HUES64 (cell line): Measurements from ENCODE around the gene HSD17B11.
"Not testable (repeated sequence)": the region's sequence is repeated elsewhere in the genome, so short reads cannot be mapped to it uniquely, and the experiment has no call there.

ENCODE experiments used
- H3K27ac ChIP-seq: 2 replicates; pipeline ENCODE4 v1.7.0; 2013; ENCODE audit warnings: low read depth, low read length, inconsistent platforms
- H3K27me3 ChIP-seq: 2 replicates; pipeline ENCODE4 v1.6.1; 2013; ENCODE audit warnings: mild to moderate bottlenecking, low read length; ENCODE audit not compliant: insufficient read depth
- H3K36me3 ChIP-seq: 2 replicates; pipeline ENCODE4 v1.6.1; 2013; ENCODE audit warnings: mild to moderate bottlenecking, low read length; ENCODE audit not compliant: insufficient read depth
- H3K4me1 ChIP-seq: 2 replicates; pipeline ENCODE4 v1.6.1; 2013; ENCODE audit warnings: mild to moderate bottlenecking, low read length, moderate library complexity; ENCODE audit not compliant: insufficient read depth
- H3K4me3 ChIP-seq: 2 replicates; pipeline ENCODE4 v1.5.1; 2013; ENCODE audit warnings: mild to moderate bottlenecking, low read length, moderate library complexity
- H3K9ac ChIP-seq: 2 replicates; pipeline ENCODE4 v1.6.1; 2013; ENCODE audit warnings: mild to moderate bottlenecking, low read depth, low read length
- H3K9me3 ChIP-seq: 2 replicates; pipeline ENCODE4 v1.6.1; 2013; ENCODE audit warnings: low read depth, low read length; ENCODE audit not compliant: insufficient read depth
- WGBS: fragments of 150-250, 120-280 bp; methylation state at CpG from one replicate; pipeline ENCODE4 v1.1.7; 2013; ENCODE audit warnings: missing lambda C conversion rate; 5-methylcytosine and 5-hydroxymethylcytosine counted together

HSD17B11 gene

DNA sequence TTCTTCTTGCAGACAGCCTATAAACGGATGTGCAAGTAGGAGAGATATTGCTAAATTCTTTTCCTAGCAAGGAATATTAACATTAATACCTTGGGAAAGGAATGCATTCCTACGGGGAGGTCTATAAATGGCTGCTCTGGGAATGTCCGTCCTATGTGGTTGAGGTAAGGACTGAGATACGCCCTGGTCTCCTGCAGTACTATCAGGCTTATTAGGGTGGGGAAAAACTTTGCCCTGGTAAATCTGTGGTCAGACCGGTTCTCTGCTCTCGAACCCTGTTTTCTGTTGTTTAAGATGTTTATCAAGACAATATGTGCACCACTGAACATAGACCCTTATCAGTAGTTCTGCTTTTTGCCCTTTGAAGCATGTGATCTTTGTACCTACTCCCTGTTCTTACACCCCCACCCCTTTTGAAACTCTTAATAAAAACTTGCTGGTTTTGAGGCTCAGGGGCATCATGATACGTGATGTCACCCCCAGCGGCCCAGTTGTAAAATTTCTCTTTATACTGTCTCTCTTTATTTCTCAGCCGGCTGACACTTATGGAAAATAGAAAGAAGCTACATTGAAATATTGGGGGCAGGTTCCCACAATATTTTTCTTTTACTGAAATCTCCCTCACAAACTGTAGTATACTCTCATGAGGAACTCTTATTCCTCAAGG is 6.4 kb downstream of the HSD17B11 start:
- H3K36me3 ChIP-seq, result not testable (repeated sequence)
- WGBS, result 85% methylated on average over 6 of the region's 9 CpGs

DNA sequence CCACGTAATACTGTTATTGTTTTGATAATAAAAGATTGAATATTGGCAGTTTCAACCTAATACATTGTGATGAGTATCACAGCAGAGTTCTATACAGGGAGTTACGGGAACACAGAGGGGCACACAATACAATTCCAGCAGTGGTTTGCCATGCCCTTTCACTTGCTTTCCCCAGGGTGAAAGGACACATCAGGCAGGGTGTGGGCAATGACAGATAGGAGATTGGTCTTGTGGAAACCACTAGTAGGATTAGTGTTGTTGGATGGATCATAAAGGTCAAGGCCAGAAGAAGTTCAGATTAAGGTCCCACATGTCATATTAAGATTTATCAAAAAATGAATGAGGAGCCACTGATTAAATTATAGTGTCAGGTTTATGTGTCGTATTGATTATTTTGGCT is 8.1 kb downstream of the HSD17B11 start:
- Histone ChIP-seq H3K9me3 (no peaks in the 10 kb centered on the region), H3K9ac (no peak overlapping the region), H3K36me3 (peaks cover 4% of the 10 kb centered on the region; the same call in 1 of the 2 replicates), H3K27ac (no peak overlapping the region), H3K4me1 (no peaks in the 10 kb centered on the region), H3K27me3 (no peaks in the 10 kb centered on the region), H3K4me3 (no peak overlapping the region)
- 92% methylated on average over 3 of the region's 3 CpGs for WGBS

More for the DNA sequence above, 6.4 kb downstream of the HSD17B11 start:
- H3K9me3 ChIP-seq, H3K27me3 ChIP-seq, H3K27ac ChIP-seq, H3K4me3 ChIP-seq, H3K9ac ChIP-seq, H3K4me1 ChIP-seq: not testable (repeated sequence)

DNA sequence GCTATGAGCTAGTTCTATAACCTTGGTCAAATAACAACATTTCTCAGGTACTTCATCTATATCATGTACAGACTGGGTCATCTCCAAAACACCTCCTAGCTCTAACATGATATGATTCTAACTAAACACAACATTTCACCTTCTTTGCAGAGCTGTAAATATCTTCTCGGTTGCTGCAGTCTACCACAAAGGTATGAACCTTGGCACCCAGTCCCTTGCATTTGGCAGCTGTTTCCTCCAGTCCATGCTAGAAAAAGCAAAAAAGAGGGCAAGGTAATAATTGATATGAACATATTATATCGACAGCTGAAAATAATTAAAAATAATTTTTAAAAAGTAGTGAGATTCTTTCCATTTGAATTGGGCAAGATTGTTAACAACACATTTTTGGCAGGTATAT is 8.9 kb downstream of the HSD17B11 start:
- H3K9ac ChIP-seq, result no peak overlapping the region
- H3K36me3 ChIP-seq, result peaks cover 4% of the 10 kb centered on the region; the same call in 1 of the 2 replicates
- H3K27me3 ChIP-seq, result no peaks in the 10 kb centered on the region
- no peaks in the 10 kb centered on the region for H3K4me1 ChIP-seq
- no peaks in the 10 kb centered on the region for H3K9me3 ChIP-seq
- no peak overlapping the region for H3K4me3 ChIP-seq
- 97% methylated on average over 2 of the region's 2 CpGs for WGBS
- H3K27ac ChIP-seq, result no peak overlapping the region

DNA sequence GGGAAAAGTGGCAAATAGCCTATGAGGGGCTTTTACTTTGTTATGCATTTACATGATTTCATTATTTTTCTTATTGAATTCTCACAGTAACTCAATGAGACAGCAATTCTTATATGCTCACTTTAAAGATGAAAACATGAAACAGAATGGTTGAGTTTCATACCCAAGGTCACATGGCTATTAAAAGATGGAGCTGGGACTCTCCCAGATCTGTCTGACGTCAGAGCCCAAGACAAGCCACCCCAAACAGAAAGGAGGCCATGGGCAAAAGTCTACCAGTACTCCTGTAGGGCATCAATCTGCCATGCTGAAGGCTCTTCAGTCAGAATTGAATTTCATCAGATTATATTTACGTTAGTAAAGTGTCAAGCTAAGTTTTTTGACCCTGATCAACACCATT is 13.2 kb downstream of the HSD17B11 start:
- peaks cover 7% of the 10 kb centered on the region; the same call in 1 of the 2 replicates for H3K36me3 ChIP-seq
- no peaks in the 10 kb centered on the region for H3K4me1 ChIP-seq
- no peak overlapping the region for H3K4me3 ChIP-seq
- WGBS, result 87% methylated on average over 2 of the region's 2 CpGs
- H3K9ac ChIP-seq, result no peak overlapping the region
- H3K27ac ChIP-seq, result no peak overlapping the region
- no peaks in the 10 kb centered on the region for H3K27me3 ChIP-seq
- no peaks in the 10 kb centered on the region for H3K9me3 ChIP-seq

DNA sequence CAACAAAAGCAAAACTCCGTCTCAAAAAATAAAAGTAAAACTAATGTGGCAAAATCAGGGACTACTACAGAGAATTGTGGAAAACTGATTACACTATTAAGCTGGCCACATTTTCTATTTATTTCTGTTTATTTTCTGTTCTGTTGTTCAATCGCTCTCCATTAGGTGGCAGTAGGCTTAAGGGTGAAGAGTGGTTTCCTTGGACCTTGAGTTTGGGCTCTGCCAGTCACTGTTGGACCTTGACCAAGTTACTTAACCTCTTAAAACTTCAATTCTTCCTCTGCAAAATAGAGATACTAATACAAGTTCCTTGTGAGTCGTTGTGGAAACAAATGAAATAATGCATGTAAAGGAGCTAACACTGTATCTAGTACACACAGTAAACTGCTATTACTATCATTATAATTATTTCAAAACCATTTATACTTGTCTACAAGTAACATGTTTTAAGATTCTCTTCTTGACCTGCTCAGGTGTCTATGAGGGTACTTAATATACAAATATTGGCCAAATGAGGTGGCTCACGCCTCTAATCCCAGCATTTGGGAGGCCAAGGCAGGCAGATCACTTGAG is 15.2 kb downstream of the HSD17B11 start:
- Histone ChIP-seq H3K4me3 (no peak overlapping the region), H3K27ac (no peak overlapping the region), H3K9ac (no peak overlapping the region), H3K4me1 (no peaks in the 10 kb centered on the region), H3K27me3 (no peaks in the 10 kb centered on the region), H3K36me3 (peaks cover 11% of the 10 kb centered on the region), H3K9me3 (no peaks in the 10 kb centered on the region)
- WGBS, result 63% methylated on average over 3 of the region's 4 CpGs

DNA sequence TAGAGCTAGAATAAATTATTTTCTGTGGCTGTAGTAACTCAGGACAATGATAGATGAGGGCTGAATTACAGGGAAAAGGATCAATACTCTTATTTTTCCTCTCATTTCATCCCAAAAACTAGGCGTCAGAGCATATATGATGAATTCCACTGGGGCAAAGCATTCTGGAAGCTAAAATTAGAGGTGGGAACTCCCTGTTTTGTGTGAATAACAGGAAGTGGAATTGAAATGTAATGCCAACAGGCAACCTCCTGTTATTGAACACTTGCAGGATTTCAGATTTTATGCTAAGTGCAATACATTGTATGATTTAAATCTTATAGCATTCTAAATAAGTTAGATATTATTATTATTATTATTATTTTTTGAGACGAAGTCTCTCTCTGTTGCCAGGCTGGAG is 20.9 kb downstream of the HSD17B11 start:
- Histone ChIP-seq H3K4me3 (no peak overlapping the region), H3K36me3 (peaks cover 39% of the 10 kb centered on the region), H3K9ac (no peak overlapping the region), H3K4me1 (no peaks in the 10 kb centered on the region), H3K27me3 (no peaks in the 10 kb centered on the region), H3K9me3 (0 out of 2 replicates have a peak, but pooled peaks cover 5% of the 10 kb centered on the region), H3K27ac (no peak overlapping the region)
- WGBS, result 85% methylated on average over 2 of the region's 2 CpGs

DNA sequence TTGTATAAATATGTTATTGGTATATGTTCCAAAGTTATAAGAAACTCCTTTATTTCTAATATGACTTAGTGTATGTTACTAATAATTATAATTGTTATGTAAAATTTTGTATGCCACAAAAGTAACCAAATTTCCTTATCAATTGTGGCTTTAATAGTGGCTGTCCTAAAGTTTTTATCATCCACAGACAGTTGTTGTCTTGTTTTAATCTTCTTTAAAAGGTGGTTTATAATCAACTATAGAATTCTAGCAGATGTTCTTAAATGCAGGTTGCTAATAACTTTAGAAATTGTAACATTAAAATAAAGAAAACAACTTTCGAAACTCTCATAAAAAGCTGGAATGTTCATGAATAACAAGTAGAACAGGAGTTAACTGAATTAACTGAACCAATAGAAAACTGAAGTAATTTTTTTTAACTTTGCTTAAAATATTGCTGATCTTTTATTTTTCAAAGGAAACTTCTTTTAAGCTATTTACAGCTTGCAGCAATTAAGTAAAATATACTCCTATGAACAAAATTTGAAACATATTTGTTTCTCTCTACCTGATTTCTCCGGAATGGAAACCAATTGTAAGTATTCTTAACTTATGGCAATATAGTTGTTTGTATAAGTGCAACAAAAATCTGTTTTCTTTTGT is 24.3 kb downstream of the HSD17B11 start:
- H3K4me3 ChIP-seq, result no peak overlapping the region
- no peak overlapping the region for H3K9ac ChIP-seq
- no peak overlapping the region for H3K27ac ChIP-seq
- no peaks in the 10 kb centered on the region for H3K27me3 ChIP-seq
- WGBS, result no CpG with 5 or more reads among the region's 2 CpGs
- H3K9me3 ChIP-seq, result 0 out of 2 replicates have a peak, but pooled peaks cover 5% of the 10 kb centered on the region
- no peaks in the 10 kb centered on the region for H3K4me1 ChIP-seq
- H3K36me3 ChIP-seq, result peaks cover 37% of the 10 kb centered on the region

DNA sequence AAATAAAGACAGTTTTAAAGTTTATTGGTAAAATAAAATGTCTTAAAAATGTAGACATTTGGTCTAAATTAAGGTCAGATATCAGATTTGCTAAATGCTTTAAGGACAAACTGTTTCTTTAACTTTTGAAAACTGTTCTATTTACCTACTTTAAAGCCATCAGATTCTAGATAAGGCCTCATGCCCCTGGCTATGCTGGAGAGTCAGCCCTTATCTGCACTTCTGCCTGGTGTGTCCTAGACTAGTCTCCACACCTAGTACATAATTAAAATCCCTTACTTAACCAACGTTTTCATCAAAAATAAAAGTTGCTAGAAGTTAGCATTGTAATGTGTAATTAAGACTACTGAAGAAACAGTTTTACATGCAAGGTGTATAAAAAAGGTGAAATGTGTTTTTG is 25.6 kb downstream of the HSD17B11 start:
- Histone ChIP-seq H3K9me3 (0 out of 2 replicates have a peak, but pooled peaks cover 5% of the 10 kb centered on the region), H3K27ac (no peak overlapping the region), H3K36me3 (peaks cover 30% of the 10 kb centered on the region), H3K4me1 (no peaks in the 10 kb centered on the region), H3K27me3 (no peaks in the 10 kb centered on the region), H3K4me3 (no peak overlapping the region), H3K9ac (no peak overlapping the region)
- WGBS, result 90% methylated on average over 1 of the region's 1 CpG

DNA sequence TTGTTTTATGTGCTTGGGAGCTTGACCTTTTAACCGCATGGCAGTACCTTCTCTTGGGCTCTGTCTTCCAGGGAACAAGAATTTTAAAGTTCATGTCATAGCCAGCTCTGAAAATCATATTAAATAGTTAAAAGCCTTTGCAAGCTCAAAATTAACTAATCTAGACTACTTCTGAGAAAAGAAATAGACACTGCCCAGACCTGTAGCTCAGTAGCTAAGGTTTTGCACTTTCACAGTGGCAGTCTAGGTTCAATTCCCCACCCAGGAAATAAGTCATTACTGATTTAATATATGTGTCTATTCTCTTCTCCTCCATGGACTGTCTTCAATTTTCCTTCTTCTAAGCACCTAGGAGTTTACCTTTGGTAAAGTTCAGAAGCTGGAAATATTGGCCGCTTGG is 27.4 kb downstream of the HSD17B11 start:
- no peak overlapping the region for H3K4me3 ChIP-seq
- H3K4me1 ChIP-seq, result no peaks in the 10 kb centered on the region
- no peaks in the 10 kb centered on the region for H3K27me3 ChIP-seq
- no peak overlapping the region for H3K9ac ChIP-seq
- H3K9me3 ChIP-seq, result 0 out of 2 replicates have a peak, but pooled peaks cover 5% of the 10 kb centered on the region
- H3K36me3 ChIP-seq, result peaks cover 25% of the 10 kb centered on the region
- no peak overlapping the region for H3K27ac ChIP-seq
- WGBS, result 97% methylated on average over 2 of the region's 2 CpGs

DNA sequence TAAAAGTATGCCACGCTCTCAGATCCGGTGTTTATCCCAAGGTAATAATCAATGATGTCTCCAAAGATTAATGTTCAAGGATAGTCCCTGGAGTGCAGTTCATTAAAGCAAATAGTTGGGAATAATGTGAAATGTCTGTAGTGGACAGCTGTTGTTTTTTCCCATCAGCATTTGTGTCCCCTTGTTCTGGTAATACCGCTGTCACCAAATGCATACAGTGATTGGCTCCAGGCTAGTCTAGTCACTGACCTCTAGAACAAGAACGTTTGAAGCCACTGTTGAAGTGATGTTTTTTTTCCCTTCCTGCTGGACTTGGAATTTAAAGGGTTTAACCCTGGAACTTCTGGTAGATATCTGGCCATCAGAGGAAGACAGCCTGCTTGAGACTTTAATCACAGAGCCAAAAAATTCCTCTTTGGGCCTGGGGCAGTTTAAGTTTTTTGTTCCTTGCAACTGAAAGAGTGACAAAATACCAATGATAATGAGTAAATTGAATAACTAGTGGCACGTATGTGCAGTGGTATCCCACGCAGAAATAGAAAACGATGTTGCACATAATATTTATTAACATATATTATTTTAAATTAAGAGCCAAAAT is 30.6 kb downstream of the HSD17B11 start:
- Histone ChIP-seq H3K27ac (no peak overlapping the region), H3K36me3 (peaks cover 5% of the 10 kb centered on the region; the same call in 1 of the 2 replicates), H3K4me3 (no peak overlapping the region), H3K27me3 (no peaks in the 10 kb centered on the region), H3K9ac (no peak overlapping the region), H3K9me3 (no peaks in the 10 kb centered on the region), H3K4me1 (peaks cover 6% of the 10 kb centered on the region; the same call in 1 of the 2 replicates)
- WGBS, result 83% methylated on average over 5 of the region's 7 CpGs

DNA sequence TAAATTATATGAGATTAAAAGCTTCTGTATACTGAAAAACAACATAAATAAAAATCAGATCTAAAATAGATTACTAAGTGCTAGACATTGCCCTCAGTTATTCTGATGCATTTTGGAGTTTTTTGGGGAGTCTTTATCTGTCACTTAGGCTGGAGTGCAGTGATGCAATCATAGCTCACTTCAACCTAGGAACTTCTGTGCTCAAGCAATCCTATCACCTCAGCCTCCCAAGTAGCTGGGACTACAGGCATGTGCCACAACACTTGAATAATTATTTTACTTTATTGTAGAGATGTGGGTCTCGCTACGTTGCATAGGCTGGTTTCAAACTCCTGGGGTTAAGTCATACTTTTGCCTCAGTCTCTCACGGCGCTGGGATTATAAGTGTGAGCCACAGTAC is 31.7 kb downstream of the HSD17B11 start:
- H3K4me3 ChIP-seq, result no peak overlapping the region
- H3K27ac ChIP-seq, result no peak overlapping the region
- no peaks in the 10 kb centered on the region for H3K36me3 ChIP-seq
- H3K9me3 ChIP-seq, result no peaks in the 10 kb centered on the region
- H3K9ac ChIP-seq, result no peak overlapping the region
- H3K27me3 ChIP-seq, result no peaks in the 10 kb centered on the region
- WGBS, result 82% methylated on average over 4 of the region's 4 CpGs
- H3K4me1 ChIP-seq, result peaks cover 6% of the 10 kb centered on the region; the same call in 1 of the 2 replicates
